ACHN (cell line): ENCODE data around the gene PEX12.
"Not testable (repeated sequence)": the region's sequence is repeated elsewhere in the genome, so short reads cannot be mapped to it uniquely, and the experiment has no call there.

ENCODE experiments used
- DNase-seq: peaks from one replicate; pipeline ENCODE4 v3.0.0-alpha.2; 2015
- in situ Hi-C: cut with HindIII; loops from 2 replicates; pipeline ENCODE4 v1.10.0; 2017; ENCODE audit warnings: low sequenced_read_pairs, low pct_ligation_motif_present, low pct_unique_long_range_greater_than_20kb

Gene PEX12

DNA sequence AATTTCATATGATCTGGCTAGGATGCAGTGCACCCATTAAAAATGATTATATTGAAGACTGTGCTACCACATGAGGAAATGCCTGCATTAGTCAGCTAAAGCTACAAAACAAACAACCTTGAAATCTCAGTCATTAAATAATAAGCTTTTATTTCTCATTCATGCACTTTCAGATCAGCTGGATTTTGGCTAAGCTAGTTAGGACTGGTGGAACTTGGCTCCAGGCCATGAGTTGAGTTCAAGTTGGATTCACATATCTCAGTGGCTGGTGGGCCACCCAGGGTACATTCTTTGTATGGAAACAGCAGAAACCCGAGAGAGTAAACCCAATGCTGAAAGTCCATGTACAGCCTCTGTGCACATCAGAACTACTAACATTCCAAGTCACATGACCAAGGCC is 34.5 kb downstream of the PEX12 start:
- no peak for DNase-seq
- in situ Hi-C loops: loop anchor here (25.0 kb wide), 1 partner anchor 107 kb away; the partner anchor contains the start of genes SLFN12 and SLFN13

DNA sequence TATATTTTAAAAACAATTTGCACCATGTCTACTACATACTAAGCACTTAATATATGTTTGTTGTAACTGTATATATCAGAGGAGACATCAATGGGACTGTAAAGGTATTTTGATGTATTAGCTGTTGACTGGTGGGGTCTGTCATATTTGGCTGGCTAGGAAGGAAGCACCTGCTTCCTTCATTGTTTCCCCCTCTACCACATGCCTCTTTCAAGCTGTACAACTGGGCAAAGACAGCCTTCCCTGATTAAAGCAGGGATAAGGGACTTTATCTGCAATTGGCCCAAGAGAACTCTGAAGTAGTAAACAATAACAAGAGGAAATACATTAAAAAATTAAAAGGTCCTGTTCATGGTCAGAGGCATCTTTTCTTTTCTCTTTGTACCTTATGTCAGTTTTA is 35.4 kb downstream of the PEX12 start:
- in situ Hi-C loops: loop anchor here (25.0 kb wide), 1 partner anchor 106 kb away; the partner anchor contains the start of genes SLFN12 and SLFN13
- DNase-seq: no peak

DNA sequence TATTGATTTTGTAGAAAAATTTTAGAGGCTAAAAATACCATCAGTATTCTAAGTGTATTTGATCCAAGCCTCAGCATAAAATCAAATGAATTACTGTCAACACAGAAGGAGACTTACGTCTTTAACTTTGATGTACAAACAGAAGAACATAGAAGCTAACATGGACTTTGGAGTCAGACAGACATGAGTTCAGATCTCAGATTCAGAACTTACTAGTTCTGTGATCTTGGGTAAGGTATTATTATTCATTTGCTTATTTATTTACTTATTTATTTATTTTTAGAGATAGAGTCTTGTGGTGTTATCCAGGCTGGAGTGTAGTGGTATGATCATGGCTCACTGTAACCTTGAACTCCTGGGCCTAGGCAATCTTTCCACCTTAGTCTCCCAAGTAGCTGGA is 36.9 kb downstream of the PEX12 start:
- DNase-seq: no peak
- in situ Hi-C loops: loop anchor here (25.0 kb wide), 1 partner anchor 104 kb away; the partner anchor contains the start of genes SLFN12 and SLFN13

DNA sequence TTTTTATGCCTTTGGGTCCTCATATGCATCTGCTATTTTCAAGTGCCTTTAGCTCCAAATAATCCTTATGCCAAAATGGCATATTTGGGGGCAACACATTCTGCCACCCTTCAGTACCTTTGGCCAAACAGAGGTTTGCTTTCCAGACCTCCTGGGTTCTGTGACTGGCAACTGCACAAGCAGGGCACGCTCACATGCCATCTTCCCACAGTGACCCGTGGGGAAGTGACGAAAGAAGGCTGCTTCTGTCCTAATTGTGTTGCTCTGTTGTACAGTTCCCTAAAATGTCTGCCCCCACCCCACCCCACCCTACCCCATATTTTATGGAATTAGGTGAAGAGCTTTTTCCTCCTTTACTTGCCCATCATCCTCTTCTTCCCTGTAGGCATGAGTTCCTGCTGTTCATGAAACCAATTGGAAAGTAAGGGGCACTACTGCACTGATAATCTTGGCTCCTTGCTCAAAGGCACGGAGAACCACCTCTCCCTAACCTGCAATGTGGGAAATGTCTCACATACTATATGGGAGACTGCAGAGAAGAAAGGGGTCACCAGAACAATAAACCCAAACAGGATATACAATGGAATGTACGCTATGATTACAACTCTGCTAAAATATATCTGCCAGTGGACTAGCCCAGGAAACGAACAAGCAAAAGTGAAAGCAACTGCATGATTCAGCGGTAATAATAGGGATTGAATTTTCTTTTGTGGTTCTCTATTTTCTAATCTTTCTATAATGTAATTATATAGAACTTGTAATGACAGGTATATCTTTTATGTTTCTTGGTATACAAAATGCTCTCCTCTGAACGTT is 37.6 kb downstream of the PEX12 start:
- in situ Hi-C loops: loop anchor here (25.0 kb wide), 1 partner anchor 103 kb away; the partner anchor contains the start of genes SLFN12 and SLFN13
- peak; percentile 27 for DNase-seq

- in situ Hi-C loops: loop anchor here (25.0 kb wide), 1 partner anchor 102 kb away; the partner anchor contains the start of genes SLFN12 and SLFN13
- no peak for DNase-seq
Observed at GRCh38 chr17:35539659-35540026, 38.7 kb downstream of the PEX12 start.

DNA sequence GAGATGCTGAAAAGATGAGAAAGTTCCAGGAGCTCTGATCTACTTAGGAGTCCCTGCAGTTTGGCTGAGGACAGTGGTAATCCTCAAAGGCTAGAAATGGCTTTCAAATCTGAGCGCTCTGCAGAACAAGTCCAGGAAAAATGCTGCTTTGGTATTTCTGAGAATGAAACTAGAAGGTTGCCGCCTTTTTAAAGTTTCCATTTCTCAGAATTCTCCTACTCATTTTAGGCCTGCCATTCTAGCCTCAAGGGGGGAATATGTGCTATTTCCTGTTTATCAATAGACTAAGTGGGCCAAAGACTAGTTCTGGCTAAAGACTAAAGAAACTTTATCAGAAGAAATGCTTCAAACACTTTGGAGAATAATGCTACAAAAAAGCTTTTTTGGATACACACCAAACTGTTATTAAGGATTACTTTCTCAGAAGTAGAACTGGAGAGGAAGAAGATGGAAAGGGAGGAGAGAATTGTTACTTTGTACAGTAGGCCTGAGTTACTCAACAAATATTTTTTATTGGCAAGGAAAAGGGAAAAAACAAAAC is 40.7 kb downstream of the PEX12 start, which contains the start of gene SLFN12L:
Gene SLFN12L, minus strand, starts transcription at position 78 of the 541 bp plus-strand sequence. CDS start 15,314 bp downstream, outside the sequence.
- DNase-seq: no peak
- in situ Hi-C loops: loop anchor here (25.0 kb wide), 1 partner anchor 100 kb away; the partner anchor contains the start of genes SLFN12 and SLFN13

DNA sequence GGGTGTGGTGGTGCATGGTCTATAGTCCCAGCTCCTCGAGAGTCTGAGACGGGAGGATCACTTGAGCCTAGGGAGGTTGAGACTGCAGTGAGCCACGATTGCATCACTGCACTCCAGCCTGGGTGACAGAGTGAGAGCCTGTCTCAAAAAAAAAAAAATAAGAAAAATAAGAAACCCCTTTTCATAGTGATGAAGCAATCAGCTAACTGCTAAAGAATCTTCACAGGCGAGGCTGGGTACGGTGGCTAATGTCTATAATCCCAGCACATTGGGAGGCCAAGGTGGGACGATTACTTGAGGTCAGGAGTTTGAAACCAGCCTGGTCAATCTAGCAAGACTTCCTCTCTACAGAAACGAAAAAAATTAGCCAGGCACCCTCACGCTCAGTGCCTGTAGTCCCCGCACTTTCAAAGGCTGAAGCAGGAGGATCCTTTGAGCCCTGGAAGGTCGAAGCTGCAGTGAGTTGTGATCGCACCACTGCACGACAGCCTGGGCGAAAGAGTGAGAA is 41.7 kb downstream of the PEX12 start:
- no peak for DNase-seq
- in situ Hi-C loops: loop anchor here (25.0 kb wide), 1 partner anchor 99 kb away; the partner anchor contains the start of genes SLFN12 and SLFN13

- DNase-seq: not testable (repeated sequence)
- in situ Hi-C loops: loop anchor here (25.0 kb wide), 1 partner anchor 98 kb away; the partner anchor contains the start of genes SLFN12 and SLFN13
Observed at GRCh38 chr17:35535406-35535805, 43.0 kb downstream of the PEX12 start.

DNA sequence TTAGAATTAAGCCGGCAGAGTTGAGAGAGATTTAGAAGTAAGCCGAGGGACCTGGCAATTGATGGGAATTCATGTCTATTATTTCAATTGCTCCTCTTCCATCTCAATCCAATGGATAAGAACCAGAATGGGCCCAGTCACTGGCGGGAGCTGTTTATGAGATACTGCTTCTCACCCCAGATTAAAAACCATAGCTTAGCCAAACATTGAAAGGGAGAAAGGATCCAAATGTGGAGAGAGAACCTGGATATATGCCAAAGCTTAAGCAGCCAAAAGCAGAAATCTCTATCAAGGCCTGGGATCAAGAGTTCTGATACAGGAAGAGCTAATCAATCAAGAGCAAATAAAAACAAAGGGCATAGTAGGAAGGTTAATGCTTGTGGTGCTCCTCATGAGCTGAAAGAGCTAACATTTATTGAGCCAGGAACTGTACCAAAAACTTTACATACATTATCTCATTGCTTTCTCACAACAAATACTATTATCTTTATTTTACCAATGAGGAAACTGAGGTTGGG is 43.7 kb downstream of the PEX12 start:
- no peak for DNase-seq
- in situ Hi-C loops: loop anchor here (25.0 kb wide), 1 partner anchor 97 kb away; the partner anchor contains the start of genes SLFN12 and SLFN13

DNA sequence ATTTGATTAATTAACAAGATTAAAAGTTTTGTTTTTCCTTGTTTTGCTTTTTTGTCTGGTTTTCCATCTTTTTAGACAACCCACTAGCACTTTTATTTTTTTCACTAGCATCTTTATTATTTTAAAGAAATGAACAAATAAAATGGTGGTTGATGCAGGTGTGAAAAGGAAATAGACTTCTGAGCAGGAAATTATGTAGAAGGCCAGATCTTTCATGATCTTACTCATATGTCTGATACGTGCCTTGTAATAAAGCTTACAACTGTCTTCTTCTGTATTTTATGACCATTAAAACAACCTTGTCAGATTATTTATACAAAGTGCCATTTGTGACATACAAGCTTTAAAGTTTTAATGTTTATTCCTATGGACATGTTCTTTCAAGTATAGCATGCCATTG is 47.2 kb downstream of the PEX12 start:
- in situ Hi-C loops: loop anchor here (25.0 kb wide), 1 partner anchor 94 kb away; the partner anchor contains the start of genes SLFN12 and SLFN13
- no peak for DNase-seq

GRCh38 chr17:35529866-35530265 is 48.5 kb downstream of the PEX12 start:
- in situ Hi-C loops: loop anchor here (25.0 kb wide), 1 partner anchor 93 kb away; the partner anchor contains the start of genes SLFN12 and SLFN13
- no peak for DNase-seq

GRCh38 chr17:35529326-35529725 is 49.0 kb downstream of the PEX12 start:
- DNase-seq: not testable (repeated sequence)
- in situ Hi-C loops: loop anchor here (25.0 kb wide), 1 partner anchor 92 kb away; the partner anchor contains the start of genes SLFN12 and SLFN13
